NCI-H1417 (cell line): ENCODE results near the gene FAM227A.
"Not testable (repeated sequence)": the region's sequence is repeated elsewhere in the genome, so short reads cannot be mapped to it uniquely, and the experiment has no call there.

ENCODE experiments used
- DNase-seq, 3 experiments: peaks; one replicate each; lab custom pipeline; 2025; lab: John Stamatoyannopoulos, UW

Gene FAM227A

DNA sequence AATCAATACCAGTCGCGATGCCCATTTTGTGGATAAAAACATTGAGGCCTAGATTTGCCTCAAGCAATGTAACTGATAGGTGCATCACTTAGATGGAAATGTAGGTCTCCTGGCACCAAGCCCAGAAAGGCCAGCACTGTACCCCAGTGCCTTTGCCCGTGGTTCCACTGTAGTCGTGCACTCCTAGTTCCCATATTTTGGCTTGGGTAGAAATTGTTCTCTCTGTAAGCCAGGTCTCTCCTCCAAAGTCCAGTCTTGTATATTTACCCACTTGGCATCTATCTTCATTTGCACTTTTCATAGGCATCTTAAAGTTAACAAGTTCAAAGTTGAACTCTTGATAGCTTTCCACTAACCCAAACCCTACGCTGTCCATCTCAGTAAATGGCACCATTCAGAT is 44.6 kb downstream of the FAM227A start:
- DNase-seq, result no peak

DNA sequence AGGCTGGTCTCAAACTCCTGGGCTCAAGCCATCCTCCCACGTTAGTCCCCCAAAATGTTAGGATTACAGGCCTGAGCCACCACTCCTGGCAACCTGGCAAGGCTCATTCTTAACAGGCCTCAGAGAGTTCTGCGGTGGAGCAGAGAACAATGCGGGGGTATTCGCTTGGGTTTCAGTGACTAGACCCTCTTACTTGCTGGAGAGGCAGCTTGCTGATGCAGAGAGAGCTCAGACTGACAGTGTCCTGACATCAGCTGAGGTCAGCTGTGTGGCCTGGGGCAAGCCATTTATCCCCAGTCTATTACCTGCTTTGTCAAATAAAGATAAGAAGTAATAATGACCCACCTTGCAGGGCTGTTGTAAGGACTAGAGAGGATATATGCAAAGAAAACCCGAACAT is 46.0 kb downstream of the FAM227A start:
- no peak for DNase-seq

DNA sequence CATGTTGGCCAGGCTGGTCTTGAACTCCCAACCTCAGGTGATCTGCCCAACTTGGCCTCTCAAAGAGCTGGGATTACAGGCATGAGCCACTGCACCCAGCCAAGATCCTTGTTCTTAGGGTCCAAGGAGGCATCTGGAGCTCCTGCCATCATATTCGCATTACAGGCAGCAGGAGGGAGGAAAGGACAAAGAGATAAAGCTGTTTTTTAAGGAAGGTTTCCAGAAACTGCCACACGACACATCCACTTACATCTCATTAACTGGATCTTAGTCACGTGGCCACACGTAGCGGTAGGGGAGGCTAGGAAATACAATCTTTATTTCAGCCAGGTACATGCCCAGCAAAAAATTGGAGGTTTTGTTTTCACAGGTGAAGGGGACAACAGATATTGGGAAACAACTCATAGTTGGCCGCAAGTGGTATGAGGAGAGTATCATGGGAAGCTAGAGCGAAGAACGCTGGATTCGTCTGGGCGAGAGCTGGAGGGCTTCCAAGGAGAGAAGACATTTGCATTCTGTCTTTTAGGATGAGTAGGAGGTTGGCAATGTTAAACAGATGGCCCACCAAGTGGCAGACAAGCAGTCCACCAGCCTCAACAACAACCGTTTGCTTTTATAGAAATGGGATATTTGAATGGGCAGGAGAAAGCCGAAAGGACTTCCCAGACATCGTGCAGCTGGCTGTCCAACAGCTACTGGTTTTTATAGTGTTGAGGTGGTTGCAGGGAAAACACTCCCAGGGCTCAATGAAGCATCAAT is 47.0 kb downstream of the FAM227A start:
- DNase-seq, result no peak

DNA sequence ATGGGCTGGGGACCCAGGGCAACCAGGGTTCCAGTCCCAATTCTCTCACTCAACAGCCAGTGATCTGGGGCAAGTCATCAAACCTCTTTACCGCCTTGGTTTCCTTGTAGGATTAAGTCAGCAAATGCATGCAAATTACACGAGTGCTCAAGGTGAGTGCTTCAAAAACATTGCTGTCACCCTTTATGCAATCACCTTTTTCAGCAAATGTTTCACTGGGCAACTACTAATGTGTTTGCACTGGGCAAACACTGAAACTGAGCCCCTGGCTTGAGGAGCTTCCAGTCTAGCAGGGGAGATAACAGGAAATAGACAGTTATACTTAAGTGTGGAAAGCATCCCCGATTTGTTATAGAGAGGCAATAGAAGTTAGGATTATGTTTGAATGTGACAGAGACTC is 48.5 kb downstream of the FAM227A start:
- no peak for DNase-seq

DNA sequence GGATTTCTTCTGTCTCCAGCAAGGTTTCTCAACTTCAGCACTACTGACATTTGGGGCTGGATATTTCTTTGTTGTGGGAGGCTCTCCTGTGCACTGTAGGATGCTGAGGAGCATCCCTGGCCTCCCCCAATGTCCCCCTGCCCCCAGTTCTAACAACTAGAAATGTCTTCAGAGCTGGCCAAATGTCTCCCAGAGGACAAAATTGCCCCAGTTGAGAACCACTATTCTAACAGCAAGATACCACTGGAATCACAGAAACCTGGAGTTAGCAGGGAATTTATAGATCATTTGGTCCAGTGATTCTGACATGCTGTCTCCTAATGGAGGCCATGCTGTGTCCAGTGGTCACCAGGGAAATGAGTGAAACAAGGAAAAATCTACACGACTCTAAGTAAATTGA is 54.0 kb downstream of the FAM227A start:
- no peak for DNase-seq

DNA sequence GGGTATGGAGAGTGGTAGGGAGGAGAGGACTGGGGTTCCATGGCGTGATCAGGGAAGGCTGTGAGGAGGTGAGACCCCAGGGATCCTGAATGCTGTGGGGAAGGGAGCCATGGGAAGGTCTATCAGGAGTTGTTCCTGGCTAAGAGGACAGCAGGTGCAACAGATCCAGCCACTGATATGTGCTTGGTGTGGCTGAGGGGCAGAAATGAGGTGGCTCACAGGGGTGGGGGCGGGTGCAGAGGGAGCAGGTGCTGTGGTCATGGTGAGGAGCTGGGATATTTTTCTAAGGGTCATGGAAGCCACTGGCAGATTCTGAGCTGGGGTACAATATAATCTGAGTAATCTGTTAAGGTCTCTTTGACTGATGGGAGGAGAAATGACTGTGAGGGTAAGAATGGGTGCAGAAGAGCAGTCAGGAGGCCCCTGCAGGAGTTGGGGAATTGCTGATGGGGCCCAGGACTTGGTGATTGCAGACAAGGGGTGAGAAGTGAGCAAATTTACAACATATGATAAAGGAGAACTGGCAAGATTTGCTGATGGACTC is 54.9 kb downstream of the FAM227A start:
- no peak for DNase-seq

DNA sequence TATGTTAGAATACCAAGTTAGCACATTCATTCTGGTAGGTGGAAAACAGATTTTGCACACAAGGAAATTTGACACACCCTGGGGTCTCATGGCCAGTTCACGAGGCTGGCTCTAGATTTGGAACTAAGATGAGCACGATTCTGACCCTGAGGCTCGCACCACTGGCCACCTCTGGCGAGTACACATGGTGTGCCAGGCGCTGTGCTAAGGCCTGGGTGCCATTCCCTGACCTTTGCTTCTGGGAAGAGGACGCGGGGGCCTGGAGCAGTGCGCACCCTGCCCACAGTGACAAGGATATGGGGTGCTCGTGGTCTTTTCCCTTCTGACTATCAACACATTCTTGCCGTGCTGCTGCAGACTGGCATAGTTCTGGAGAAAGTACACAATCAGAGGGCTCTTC is 56.7 kb downstream of the FAM227A start:
- no peak for DNase-seq

DNA sequence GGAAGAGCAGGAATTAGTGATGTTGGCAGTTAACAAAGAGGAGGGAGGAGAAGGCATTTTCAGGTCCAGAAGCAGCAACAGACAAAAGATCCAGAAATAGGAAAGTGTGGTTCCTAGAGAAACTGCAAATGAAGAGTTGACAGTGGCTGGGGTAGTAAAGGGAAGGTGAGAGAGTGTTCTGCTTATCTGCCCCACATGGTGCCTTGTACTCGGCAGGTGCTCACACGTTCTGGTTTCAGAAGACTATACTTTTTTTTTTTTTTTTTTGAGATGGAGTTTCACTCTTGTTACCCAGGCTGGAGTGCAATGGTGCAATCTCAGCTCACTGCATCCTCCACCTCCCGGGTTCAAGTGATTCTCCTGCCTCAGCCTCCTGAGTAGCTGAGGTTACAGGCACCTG is 73.3 kb downstream of the FAM227A start:
- not testable (repeated sequence) for DNase-seq

DNA sequence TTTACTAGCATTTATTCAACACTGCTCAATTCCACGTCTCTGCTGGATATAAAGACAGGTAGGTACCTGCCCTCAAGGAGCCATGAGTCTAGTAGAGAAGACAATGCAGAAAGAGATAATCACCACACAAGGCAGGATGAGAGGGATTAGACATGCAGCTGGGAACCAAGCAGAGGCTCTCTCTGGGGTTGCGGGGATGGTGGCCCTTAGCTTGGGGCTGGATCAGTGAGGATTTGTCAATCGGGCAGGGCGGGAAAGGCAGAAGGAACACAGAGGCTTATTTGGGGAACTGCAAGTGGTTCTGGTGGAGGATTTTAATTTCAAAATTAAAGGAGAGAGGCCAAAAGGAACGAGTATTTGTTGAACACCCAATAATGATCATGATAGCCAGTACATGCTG is 77.7 kb downstream of the FAM227A start:
- no peak for DNase-seq

DNA sequence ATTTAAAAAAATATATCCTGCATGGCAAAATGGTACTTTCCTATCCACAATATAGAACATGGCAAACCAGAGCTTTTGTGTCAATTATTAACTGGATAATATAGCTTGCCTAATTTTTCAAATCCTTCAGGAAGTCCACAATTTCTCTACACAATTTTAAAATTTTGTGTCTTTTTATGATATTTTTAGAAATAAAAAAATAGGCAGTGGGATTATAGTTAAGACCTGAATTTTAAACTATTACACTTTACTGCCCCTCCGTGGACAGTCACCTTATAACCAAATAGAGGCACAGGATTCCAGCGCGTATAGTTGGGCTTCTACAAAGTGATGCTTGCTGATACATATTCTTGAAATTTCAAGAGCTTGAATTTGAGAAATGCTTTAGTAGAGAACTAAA is 84.1 kb downstream of the FAM227A start:
- peak; percentile 2 to 49 (median 13) for DNase-seq

DNA sequence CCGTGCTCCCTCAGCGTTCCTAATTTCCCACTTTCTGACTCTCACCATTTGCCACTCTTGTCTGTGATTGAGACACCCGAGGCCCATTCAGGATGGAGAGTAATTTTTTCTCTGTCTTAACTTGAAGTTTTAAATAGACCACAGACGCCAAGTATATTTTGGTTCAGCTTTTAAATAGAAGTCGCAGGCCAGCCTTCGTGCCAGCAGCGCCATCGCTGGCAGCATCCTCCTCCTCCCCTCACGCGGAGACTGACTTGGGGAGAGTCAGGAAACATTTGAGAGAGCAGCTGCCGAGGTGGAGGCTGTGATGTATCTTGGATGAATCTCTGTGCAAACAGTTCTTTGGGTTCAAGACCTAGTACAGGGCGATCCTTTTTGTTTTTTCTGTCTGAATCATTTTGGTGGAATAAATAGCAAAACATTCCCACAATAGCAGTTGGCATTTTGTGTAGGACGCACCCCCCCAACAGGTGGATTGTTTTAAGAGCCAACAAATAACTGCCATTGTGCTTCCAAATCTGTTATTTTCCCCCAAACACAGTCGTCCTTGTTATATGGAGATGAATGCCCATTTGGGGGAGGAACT is 85.3 kb downstream of the FAM227A start:
- DNase-seq, result peak; percentile 24 to 71 (median 46)

DNA sequence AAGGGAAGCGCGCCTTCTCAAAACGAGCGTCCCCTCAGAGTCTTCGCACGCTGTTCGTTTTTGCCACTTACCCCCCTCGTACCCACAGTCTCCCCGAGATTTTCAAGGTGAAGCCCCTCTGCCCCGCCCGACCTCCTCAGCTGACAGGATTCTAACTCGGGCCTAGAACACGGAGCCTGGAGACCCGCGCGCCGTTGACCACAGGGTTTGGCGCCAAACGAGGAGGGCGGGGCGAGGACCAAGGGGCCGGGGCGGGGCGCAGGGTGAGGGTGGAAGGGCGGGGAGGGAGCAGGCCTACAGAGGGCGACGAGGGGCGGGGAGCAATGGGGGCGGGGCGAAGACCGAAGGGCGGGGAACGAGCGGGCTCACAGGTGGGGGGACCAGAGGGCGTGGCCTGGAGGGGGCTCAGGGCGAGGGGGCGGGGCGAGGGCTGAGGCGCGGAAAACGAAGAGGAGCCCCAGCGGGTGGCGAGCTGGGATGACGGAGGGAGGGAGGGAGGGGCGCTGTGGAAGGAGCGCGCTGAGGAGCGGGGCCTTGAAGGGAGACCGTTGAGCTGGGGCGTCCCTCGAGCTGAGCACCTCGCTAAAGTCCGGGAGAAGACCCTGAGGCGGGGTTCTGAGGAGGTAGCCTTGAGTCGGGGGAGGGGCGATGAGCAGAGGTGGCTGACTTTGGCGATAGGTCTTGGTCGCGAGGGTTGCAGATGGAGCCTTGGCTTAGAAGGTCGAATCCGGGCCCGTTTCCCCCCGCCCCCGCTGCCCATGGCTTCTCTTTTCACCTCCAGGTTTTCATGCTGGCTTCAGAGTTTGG is 86.0 kb downstream of the FAM227A start, which contains the start of gene DMC1:
TSS of gene DMC1 (minus strand) at position 212 of the 807 bp plus-strand sequence. CDS start 1,927 bp downstream, outside the sequence.
- peak; percentile 71 to 86 (median 74) for DNase-seq

DNA sequence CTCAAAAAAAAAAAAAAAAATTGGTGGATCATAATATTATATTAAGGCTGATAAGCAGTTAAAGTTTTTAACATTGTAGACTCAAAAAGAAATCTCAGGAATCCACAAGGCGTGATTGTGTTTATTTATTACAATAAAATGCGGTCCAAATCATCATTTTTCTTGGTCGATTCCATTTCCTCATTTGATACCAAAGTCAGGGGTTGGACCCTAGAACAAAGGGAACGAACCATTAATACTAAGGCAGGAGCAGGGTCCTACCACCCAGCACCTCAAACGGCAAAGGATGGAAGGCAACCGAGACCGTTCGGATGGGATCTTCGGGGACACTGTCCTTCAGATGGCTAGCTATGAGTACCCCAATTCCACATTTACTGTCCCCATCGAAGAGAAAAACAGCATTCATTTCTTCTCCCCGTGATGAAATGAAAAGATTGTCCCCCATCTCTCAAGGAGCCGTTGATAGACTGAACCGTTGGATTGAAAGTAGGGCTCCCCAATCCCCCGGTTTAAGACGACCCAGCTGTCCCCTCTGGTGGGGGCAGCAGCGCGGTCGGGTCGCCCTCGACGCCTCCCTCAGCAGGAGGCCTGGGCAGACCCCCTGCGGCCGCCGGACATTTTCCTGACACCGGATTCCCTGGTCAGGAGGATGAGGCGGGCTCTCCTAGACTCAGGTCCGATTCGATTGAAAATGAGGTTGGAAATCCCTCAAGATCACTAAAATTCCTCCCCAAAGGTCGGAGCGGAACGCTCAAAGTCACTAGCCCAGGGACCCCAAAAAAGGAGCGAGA is 86.8 kb downstream of the FAM227A start:
- no peak for DNase-seq

DNA sequence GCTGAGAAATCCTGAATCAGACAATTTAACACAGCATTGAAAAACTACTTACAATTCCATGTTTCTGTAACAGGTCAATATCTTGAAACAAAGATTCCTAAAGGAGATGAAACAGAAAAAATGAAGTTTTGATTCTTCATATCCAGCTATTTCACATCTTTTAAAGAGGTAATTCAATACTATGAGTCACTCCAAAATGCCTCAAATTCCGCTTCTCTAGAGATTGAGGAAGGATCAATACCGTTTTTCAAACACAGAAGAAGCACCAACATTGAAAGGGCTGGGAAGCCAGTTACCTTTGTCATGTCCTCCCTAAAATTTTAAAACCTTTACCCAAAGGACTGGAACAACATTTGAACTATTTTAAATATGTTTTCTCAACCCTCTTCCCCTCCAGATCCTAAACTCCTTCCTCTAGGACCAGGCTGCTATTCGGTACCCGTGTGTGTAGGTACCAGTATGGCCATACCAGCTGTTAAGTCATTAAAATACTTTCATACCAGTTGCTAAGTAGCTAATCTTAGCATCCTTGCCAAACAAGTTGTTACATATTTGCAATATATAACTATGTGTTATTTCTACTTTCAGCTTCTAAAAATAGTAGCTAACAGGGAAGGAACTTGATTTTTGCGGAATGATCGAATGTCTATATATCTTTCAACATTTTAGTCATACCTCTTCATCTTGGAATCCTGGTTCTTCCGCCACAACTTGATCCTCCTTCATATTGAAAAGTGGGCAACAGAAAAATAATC is 88.5 kb downstream of the FAM227A start:
- no peak for DNase-seq

DNA sequence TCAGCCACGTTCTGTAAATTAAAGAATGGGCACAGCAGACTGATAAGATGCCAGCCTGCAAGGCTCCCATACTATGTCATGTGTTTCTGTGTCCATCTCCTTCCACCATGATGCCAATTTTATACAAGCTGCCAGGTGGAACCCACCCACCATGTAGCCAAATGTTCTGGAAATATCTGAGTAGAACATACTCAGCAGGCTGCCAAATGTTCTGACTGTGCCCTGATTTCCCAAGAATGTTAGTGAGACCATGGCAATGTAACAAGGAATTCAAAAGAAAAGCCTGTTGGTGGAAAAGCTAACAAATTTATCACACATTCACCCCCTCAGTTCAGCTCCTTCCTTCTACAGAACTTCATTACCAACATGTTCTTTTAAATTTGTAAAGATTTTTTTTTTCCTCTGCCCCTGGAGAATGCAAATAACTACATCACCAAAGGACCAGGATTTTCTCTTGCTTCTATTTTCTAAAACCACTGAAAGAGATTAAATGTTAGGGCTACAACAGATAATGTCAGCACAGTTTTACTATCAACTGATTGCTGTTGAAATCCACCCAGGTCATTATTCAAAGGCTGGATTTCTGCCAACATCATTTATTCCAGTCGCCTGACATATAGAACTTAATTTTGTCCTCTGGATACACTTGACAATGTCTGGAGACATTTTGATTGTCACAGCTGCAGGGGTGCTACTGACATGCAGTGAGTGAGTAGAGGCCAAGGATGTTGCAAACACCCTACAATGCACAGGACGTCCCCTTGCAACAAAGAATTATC is 89.3 kb downstream of the FAM227A start:
- DNase-seq, result peak in 1 of 3 experiments; percentile 12

DNA sequence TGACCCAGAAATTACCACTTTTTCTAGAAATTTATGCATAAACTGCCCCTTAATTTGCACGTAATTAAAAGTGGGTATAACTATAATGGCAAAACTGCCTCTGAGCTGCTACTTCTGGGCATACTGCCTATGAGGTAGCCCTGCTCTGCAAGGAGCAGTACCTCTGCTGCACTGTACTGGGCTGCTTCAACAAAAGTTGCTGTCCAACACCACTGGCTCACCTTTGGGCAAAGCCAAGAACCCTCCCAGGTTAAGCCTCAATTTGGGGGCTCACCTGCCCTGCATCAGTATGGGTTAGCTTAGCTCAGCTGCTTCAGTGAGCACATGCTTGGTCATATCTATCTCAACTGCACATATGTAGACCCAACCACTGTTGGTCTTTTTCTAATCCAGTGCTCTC is 90.8 kb downstream of the FAM227A start:
- no peak for DNase-seq

DNA sequence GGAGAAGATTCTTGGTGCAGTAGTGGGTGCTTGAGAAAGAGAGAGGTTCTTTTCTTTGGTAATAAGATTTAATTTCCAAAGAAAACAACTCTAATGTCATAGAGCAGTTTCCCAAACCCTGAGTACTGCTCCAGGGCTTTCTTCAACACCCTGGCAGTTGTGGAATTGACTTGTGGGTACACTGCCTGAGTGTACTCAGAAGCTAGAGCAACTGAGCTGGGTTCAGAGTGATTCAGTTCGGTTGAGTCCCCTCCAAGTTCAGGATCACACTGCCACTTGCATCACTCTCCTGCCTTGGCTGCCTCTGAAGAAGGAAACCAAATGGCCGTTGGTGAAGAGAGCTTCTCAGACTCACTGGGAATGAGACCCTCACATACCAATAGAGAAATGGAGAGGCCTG is 91.5 kb downstream of the FAM227A start:
- no peak for DNase-seq

DNA sequence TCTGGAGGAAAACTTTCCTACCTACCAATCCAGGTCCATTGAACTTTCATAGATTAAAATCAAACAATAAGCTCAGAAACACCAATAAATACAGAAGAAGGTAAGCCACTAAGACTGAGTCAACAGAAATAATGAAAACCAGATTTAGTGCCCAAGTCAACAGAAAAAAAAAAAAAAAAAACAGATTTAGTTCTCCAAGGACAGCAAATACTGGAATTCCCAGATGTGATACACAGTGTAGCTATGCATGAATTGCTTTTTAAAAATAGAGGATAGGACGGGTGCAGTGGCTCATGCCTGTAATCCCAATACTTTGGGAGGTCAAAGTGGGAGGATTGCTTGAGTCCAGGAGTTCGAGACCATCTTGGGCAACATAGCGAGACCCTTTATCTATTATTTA is 101.9 kb downstream of the FAM227A start:
- no peak for DNase-seq

DNA sequence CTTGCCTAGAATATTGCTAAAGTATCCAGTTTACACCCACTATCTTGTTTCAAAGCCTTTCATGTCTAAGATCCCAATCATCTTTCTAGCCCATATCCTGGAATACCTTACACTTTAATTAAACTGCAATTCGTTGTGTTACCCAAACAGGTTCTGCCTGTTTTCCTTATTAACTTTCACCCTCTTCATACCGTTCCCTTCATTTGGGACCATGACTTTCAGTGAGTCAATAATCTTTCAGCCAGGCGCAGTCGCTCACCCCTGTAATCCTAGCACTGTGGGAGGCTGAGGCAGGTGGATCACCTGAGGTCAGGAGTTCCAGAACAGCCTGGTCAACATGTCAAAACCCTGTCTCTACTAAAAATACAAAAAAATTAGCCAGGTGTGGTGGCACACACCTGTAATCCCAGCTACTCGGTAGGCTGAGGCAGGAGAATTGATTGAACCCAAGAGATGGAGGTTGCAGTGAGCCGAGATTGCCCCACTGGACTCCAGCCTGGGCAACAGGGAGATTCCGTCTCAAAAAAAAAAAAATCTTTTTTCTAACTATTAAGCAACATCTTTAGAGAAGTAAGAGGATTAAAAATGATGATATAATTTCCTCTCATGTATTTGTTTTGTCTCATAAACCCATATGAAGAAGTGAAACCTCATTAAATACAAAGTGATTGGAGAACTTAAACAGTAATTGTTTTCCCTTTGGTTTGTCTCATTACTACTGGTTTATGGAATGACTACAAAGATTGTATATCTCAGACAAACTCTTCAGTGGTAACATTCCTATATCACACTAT is 106.9 kb downstream of the FAM227A start:
- DNase-seq, result peak in 1 of 3 experiments; percentile 3
